Measurements from ENCODE around the gene TAF1B.
A peak's percentile ranks its signal among the peaks of the same experiment; 100 is the strongest.

The TAF1B gene

DNA sequence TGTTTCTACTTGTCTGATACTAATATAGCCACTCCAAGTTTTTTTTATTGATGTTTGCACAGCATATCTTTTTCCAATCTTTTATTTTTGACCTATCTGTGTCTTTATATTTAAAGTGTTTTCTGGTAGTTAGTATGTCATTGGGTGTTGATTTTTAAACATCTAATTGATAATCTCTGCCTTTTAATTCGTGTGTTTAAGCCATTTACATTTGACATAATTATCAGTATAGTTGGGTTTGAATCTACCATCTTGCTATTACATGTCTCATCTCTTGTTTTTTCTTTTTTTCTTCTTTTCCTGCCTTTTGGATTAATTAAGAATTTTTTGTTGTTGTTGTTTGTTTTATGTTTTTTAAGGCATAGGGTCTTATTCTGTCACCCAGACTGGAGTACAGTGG is 44.2 kb downstream of the TAF1B start:
- ChIA-PET CTCF (no interaction called here), POLR2A (ENCODE audit: low non-redundant PET) (no interaction called here)
- TF ChIP-seq, protein P1, sequence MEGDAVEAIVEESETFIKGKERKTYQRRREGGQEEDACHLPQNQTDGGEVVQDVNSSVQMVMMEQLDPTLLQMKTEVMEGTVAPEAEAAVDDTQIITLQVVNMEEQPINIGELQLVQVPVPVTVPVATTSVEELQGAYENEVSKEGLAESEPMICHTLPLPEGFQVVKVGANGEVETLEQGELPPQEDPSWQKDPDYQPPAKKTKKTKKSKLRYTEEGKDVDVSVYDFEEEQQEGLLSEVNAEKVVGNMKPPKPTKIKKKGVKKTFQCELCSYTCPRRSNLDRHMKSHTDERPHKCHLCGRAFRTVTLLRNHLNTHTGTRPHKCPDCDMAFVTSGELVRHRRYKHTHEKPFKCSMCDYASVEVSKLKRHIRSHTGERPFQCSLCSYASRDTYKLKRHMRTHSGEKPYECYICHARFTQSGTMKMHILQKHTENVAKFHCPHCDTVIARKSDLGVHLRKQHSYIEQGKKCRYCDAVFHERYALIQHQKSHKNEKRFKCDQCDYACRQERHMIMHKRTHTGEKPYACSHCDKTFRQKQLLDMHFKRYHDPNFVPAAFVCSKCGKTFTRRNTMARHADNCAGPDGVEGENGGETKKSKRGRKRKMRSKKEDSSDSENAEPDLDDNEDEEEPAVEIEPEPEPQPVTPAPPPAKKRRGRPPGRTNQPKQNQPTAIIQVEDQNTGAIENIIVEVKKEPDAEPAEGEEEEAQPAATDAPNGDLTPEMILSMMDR (conservative IDR thresholded peaks at IDR 0.05; ENCODE audit: low read depth) = no peak
- DNase-seq (ENCODE audit: low spot score) = no peak
- no peak overlapping the region for H3K27ac ChIP-seq

DNA sequence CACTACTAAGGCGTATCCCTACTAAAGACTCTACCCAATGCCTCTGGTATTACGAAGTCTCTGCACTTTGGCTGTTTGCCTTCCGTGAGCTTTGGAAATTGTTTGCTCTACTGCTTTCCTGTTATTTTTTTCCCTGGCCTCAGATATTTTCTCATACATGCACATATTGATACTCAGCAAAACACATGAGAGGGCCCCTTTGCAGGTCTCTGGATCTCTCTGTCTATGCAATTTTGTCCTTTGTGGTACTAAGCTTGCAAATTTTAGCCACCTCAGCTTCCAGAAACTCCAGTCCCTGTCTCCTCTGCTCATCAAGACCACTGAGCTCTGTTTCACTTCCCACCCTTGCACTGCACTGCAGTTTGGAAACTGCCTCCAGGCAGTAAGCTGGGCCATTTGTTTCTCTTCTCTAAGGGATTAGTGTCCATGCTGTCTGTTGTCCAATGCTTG is 46.6 kb downstream of the TAF1B start:
- POLR2A ChIA-PET (ENCODE audit: low non-redundant PET) = no interaction called here
- no peak overlapping the region for H3K27ac ChIP-seq
- CTCF ChIA-PET = no interaction called here
- TF ChIP-seq, protein P1 (conservative IDR thresholded peaks at IDR 0.05; ENCODE audit: low read depth) = no peak
- no peak for DNase-seq (ENCODE audit: low spot score)

DNA sequence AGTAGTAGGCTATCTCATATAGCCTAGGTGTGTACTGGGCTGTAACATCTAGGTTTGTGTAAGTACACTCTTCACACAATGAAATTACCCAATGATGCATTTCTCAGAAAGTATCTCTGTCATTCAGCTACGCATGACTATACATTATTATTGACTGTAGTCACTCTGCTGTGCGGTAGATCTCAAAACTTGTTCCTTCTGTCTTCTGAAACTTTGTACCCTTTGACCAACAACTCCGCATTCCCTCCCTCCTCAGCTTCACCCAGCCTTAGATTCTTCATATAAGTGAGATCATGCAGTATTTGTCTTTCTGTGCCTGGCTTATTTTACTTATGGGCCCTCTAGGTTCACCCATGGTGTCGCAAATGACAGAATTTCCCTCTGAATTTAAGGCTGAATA is 49.0 kb downstream of the TAF1B start:
- ChIA-PET POLR2A (ENCODE audit: low non-redundant PET) (no interaction called here), CTCF (interaction anchor here (0.6 kb wide), 1 partner anchor 274 kb away, joined by 3 read pairs; no protein-coding TSS in a partner anchor)
- TF ChIP-seq, protein P1 (conservative IDR thresholded peaks at IDR 0.05; ENCODE audit: low read depth) = no peak
- no peak for DNase-seq (ENCODE audit: low spot score)
- no peak overlapping the region for H3K27ac ChIP-seq

DNA sequence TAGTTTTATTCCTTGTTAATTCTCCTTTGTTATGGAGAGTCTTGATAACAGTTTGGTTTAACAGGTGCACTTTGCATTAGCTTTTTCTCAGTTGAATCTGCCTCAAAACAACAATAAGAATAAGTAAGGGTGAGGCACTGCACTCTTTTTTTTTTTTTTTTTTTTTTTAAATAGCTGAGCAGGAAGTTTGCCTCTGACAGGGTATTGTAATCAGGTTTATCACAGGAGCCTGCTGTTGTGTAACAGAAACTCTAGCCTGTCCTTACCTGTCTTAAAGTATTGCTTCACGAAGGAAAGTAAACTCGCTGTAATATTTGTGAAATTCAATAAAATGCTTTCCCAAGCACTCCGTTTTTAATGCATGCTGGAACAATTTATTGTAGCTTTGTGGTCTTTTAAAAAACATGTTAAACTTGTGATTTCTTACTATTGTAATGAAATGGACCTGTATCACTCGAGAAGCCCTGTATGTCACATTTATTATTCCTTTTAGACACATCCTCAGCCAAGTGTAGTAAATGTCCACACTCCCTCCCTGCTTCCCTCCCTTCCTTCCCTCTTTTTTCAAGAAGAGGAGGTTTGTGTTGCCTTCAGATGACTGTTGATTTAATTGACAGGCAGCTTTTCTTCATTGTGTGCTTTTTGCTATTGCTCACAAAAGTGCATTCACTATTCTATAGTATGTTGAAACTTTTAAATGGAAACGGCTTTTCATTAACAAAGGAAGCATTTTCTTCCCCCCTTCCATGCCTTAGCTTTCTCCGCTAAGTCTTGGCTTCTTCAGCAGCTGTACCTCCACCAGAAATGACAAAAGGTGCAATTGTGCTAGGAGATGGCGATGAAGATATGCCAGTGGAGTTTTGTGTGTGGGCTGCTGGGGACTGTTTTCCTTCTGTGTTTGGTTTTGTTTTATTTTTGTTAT is 52.7 kb downstream of the TAF1B start:
- TF ChIP-seq, protein P1 (conservative IDR thresholded peaks at IDR 0.05; ENCODE audit: low read depth) = no peak
- peak; percentile 71 for DNase-seq (ENCODE audit: low spot score)
- peak overlapping the region; percentile 84 for H3K27ac ChIP-seq
- POLR2A ChIA-PET (ENCODE audit: low non-redundant PET) = no interaction called here
- CTCF ChIA-PET = interaction anchor here (0.6 to 2.0 kb wide), 3 partner anchors 82 to 109 kb away, joined by 4 to 7 read pairs (median 6); no protein-coding TSS in a partner anchor

DNA sequence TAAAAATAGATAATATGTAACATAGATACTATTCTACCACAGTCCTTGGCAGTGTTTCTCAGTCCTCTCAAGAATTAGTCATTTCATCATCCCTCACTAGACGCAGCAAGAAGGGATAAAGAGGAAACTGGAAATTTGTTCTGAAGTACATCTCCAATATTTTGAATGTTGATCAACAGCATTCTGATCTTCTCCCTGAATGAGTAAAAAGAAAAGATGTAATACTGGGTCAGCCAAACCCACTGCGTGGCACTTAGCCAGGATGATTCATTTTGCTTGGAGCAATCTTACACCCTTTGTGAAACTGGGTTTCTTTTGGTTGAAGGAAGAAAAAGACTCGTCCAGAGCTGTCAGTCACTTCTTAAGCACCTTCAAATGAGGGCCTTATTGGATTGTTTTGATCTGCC is 54.1 kb downstream of the TAF1B start:
- peak overlapping the region; percentile 84 for H3K27ac ChIP-seq
- peak; percentile 83 for DNase-seq (ENCODE audit: low spot score)
- ChIA-PET CTCF (no interaction called here), POLR2A (ENCODE audit: low non-redundant PET) (no interaction called here)
- TF ChIP-seq, protein P1 (conservative IDR thresholded peaks at IDR 0.05; ENCODE audit: low read depth) = no peak

DNA sequence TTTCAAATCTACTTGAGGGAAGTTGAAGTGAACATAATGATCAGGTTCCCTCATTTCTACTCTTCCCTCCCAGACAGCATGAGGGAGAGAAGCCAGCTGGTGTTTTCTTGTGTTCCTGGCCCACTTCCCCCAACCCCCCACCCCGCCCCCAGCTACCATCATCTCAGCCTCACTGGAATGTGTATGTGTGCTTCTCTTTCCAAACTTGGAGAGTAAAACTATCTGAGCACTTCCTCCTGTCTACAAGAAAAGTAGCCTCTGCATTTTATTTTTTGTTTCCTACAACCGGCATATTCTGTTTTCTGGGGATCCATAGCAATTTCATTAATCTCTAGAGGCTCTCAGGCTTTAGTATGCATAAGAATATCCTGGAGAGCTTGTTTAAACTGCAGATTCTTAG is 54.6 kb downstream of the TAF1B start:
- no peak for DNase-seq (ENCODE audit: low spot score)
- TF ChIP-seq, protein P1 (conservative IDR thresholded peaks at IDR 0.05; ENCODE audit: low read depth) = no peak
- POLR2A ChIA-PET (ENCODE audit: low non-redundant PET) = no interaction called here
- CTCF ChIA-PET = interaction anchor here (0.7 kb wide), 1 partner anchor 149 kb away, joined by 3 read pairs; no protein-coding TSS in a partner anchor
- H3K27ac ChIP-seq = peak overlapping the region; percentile 84

Measured in RWPE1 (cell line).